ENCODE data around the gene ARHGAP45.

The ARHGAP45 gene

GRCh38 chr19:1070931-1071791 lies 4.2 kb downstream of the ARHGAP45 start:
- no peak for DNase-seq (ENCODE audit: low read depth)

- DNase-seq (ENCODE audit: low read depth) = no peak
These were observed 5.5 kb downstream of the ARHGAP45 start for GRCh38 chr19:1072371-1073015.

GRCh38 chr19:1073063-1073955 lies 6.3 kb downstream of the ARHGAP45 start:
- no peak for DNase-seq (ENCODE audit: low read depth)

- DNase-seq (ENCODE audit: low read depth) = no peak
These were observed 7.1 kb downstream of the ARHGAP45 start for GRCh38 chr19:1073956-1074517.

- peak; percentile 68 for DNase-seq (ENCODE audit: low read depth)
These were observed 7.7 kb downstream of the ARHGAP45 start for GRCh38 chr19:1074544-1075283.

GRCh38 chr19:1076046-1076386 lies 9.0 kb downstream of the ARHGAP45 start:
- DNase-seq (ENCODE audit: low read depth) = no peak

- peak; percentile 61 for DNase-seq (ENCODE audit: low read depth)
These were observed 10.0 kb downstream of the ARHGAP45 start for GRCh38 chr19:1076951-1077350.

- no peak for DNase-seq (ENCODE audit: low read depth)
These were observed 12.7 kb downstream of the ARHGAP45 start for GRCh38 chr19:1079566-1080111.

- no peak for DNase-seq (ENCODE audit: low read depth)
These were observed 13.6 kb downstream of the ARHGAP45 start for GRCh38 chr19:1080360-1081161.

GRCh38 chr19:1081301-1082164 lies 14.6 kb downstream of the ARHGAP45 start:
- no peak for DNase-seq (ENCODE audit: low read depth)

- no peak for DNase-seq (ENCODE audit: low read depth)
These were observed 15.4 kb downstream of the ARHGAP45 start for GRCh38 chr19:1082165-1082927.

- DNase-seq (ENCODE audit: low read depth) = no peak
These were observed 16.2 kb downstream of the ARHGAP45 start for GRCh38 chr19:1082928-1083816.

- DNase-seq (ENCODE audit: low read depth) = no peak
These were observed 17.3 kb downstream of the ARHGAP45 start for GRCh38 chr19:1084024-1084868.

- DNase-seq (ENCODE audit: low read depth) = no peak
These were observed 18.2 kb downstream of the ARHGAP45 start for GRCh38 chr19:1085053-1085658.

GRCh38 chr19:1085676-1086442 lies 18.9 kb downstream of the ARHGAP45 start:
- DNase-seq (ENCODE audit: low read depth) = no peak

All from stimulated activated CD8-positive, alpha-beta memory T cell treated with anti-CD3 and anti-CD28 coated beads, Interleukin-15, amount 100 ng/mL, for 24 hours (primary cell).